Ascending aorta (tissue), 2 donors: ENCODE data around the gene PTK7. TPM values are rescaled to one million over a fixed set of nuclear protein-coding genes. Genes with fewer than 3 reads are reported as not detected.

Experiments
- DNase-seq, 2 donors: peaks; one replicate each; pipeline ENCODE4 v3.0.0-alpha.2; 2019; ENCODE audit warnings: low spot score in 2 of 2
- H3K27ac ChIP-seq, 2 donors: fragments of 200-600 bp; sonication (generic); one replicate each; pipeline ENCODE4 v1.5.1; 2016 to 2017; ENCODE audit warnings: mild to moderate bottlenecking in 1 of 2
- H3K27me3 ChIP-seq: fragments of 200-600 bp; sonication (generic); one replicate; pipeline ENCODE4 v1.5.1; 2017
- H3K36me3 ChIP-seq, 2 donors: fragments of 200-600 bp; sonication (generic); one replicate each; pipeline ENCODE4 v1.5.1; 2016
- H3K4me1 ChIP-seq, 2 donors: fragments of 200-600 bp; sonication (generic); one replicate each; pipeline ENCODE4 v1.5.1; 2016 to 2017; ENCODE audit warnings: mild to moderate bottlenecking in 1 of 2
- H3K4me3 ChIP-seq, 2 donors: fragments of 200-600 bp; sonication (generic); one replicate each; pipeline ENCODE4 v1.5.1; 2016 to 2017; ENCODE audit warnings: mild to moderate bottlenecking in 1 of 2
- H3K9me3 ChIP-seq, 2 donors: fragments of 200-600 bp; sonication (generic); one replicate each; pipeline ENCODE4 v1.5.1; 2016
- CTCF ChIP-seq, 3 experiments: fragments of 200-600 bp in 2 of 3; fragments of 450-650 bp in 1 of 3; sonication (generic) in 2 of 3; IDR thresholded peaks; one replicate each; pipeline ENCODE4 v1.5.1; 2016 to 2019; ENCODE audit warnings: antibody characterized with exemption in 3 of 3, mild to moderate bottlenecking in 1 of 3, moderate library complexity in 1 of 3
- intact Hi-C: fragments of 100-400 bp; cut with DNase I; formaldehyde crosslinking; loops from one replicate; pipeline ENCODE4 v1.15.1; 2023
- total RNA-seq: library from RNA; depleted of rRNA; stranded (reverse); fragments of >200 nt; gene quantifications from one replicate; pipeline ENCODE4 v1.1.0, GENCODE V29; 2016

Gene PTK7
- total RNA-seq, 1 donor from 2014 or later, result 34.9 TPM

GRCh38 chr6:43199912-43200311 lies 123.8 kb downstream of the PTK7 start:
- Histone ChIP-seq H3K4me1 (no peaks in the 10 kb centered on the region), H3K9me3 (no peaks in the 10 kb centered on the region), H3K4me3 (no peak overlapping the region), H3K36me3 (peaks cover 54 to 69% of the 10 kb centered on the region in 2 donors), H3K27me3 (no peaks in the 10 kb centered on the region), H3K27ac (no peak overlapping the region)
- TF ChIP-seq CTCF (IDR thresholded peaks at IDR 0.05), result no peak
- intact Hi-C loops, result no loop called here
- no peak for DNase-seq

GRCh38 chr6:43200541-43200940 lies 124.4 kb downstream of the PTK7 start:
- TF ChIP-seq CTCF (IDR thresholded peaks at IDR 0.05), result no peak
- Histone ChIP-seq H3K27ac (no peak overlapping the region), H3K4me3 (no peak overlapping the region), H3K36me3 (peaks cover 53 to 69% of the 10 kb centered on the region in 2 donors), H3K27me3 (no peaks in the 10 kb centered on the region), H3K4me1 (no peaks in the 10 kb centered on the region), H3K9me3 (no peaks in the 10 kb centered on the region)
- no peak for DNase-seq
- intact Hi-C loops, result no loop called here

- H3K36me3 ChIP-seq, result peaks cover 35 to 66% of the 10 kb centered on the region in 2 donors
- H3K27me3 ChIP-seq, result no peaks in the 10 kb centered on the region
- no peaks in the 10 kb centered on the region for H3K9me3 ChIP-seq
- H3K27ac ChIP-seq, result no peak overlapping the region
- intact Hi-C loops, result no loop called here
- no peak for TF ChIP-seq CTCF (IDR thresholded peaks at IDR 0.05)
- H3K4me3 ChIP-seq, result no peak overlapping the region
- H3K4me1 ChIP-seq, result no peaks in the 10 kb centered on the region
- no peak for DNase-seq
Measured at GRCh38 chr6:43202451-43202850, 126.3 kb downstream of the PTK7 start.

GRCh38 chr6:43203029-43203717 lies 127.1 kb downstream of the PTK7 start:
- Histone ChIP-seq H3K36me3 (peaks cover 28 to 59% of the 10 kb centered on the region in 2 donors), H3K4me1 (no peaks in the 10 kb centered on the region), H3K9me3 (no peaks in the 10 kb centered on the region), H3K4me3 (no peak overlapping the region), H3K27ac (no peak overlapping the region), H3K27me3 (no peaks in the 10 kb centered on the region)
- no peak for TF ChIP-seq CTCF (IDR thresholded peaks at IDR 0.05)
- DNase-seq, result no peak
- intact Hi-C loops, result no loop called here

GRCh38 chr6:43203718-43204095 lies 127.6 kb downstream of the PTK7 start:
- intact Hi-C loops, result no loop called here
- no peak for TF ChIP-seq CTCF (IDR thresholded peaks at IDR 0.05)
- no peaks in the 10 kb centered on the region for H3K4me1 ChIP-seq
- peaks cover 25 to 53% of the 10 kb centered on the region in 2 donors for H3K36me3 ChIP-seq
- no peaks in the 10 kb centered on the region for H3K27me3 ChIP-seq
- no peak for DNase-seq
- H3K4me3 ChIP-seq, result no peak overlapping the region
- no peaks in the 10 kb centered on the region for H3K9me3 ChIP-seq
- H3K27ac ChIP-seq, result no peak overlapping the region
